ENCODE measurements around the gene MCM5. TPM values are rescaled to one million over a fixed set of nuclear protein-coding genes. Genes with fewer than 3 reads are reported as not detected.

The MCM5 gene
- total RNA-seq, 1 donor from 2014 or later, result 25.7 TPM

DNA sequence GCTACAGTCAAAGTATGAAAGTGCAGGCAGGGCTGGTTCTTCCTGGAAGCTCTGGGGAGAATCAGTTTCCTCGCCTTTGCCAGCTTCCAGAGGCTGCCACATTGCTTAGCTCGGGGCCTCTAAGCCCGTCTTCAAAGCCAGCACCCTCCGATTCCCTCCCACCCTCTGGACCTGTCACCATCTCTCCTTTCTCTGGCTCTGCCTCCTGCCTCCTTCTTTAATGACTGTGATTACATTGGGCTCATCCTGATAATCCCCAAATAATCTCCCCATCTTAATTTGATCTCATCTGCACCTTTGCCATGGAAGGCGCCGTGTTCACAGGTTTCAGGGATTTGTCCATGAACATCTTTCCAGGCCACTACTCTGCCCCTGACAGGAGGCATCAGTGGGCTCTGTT is 42.5 kb downstream of the MCM5 start:
- Histone ChIP-seq H3K27ac (no peak overlapping the region), H3K9me3 (no peaks in the 10 kb centered on the region), H3K4me3 (no peak overlapping the region), H3K4me1 (no peaks in the 10 kb centered on the region), H3K36me3 (no peaks in the 10 kb centered on the region), H3K27me3 (ENCODE audit: low read depth) (no peaks in the 10 kb centered on the region)
- DNase-seq (no peak), ATAC-seq (no peak)
- intact Hi-C loops (cut with DNase I), result no loop called here
- TF ChIP-seq, protein P1, sequence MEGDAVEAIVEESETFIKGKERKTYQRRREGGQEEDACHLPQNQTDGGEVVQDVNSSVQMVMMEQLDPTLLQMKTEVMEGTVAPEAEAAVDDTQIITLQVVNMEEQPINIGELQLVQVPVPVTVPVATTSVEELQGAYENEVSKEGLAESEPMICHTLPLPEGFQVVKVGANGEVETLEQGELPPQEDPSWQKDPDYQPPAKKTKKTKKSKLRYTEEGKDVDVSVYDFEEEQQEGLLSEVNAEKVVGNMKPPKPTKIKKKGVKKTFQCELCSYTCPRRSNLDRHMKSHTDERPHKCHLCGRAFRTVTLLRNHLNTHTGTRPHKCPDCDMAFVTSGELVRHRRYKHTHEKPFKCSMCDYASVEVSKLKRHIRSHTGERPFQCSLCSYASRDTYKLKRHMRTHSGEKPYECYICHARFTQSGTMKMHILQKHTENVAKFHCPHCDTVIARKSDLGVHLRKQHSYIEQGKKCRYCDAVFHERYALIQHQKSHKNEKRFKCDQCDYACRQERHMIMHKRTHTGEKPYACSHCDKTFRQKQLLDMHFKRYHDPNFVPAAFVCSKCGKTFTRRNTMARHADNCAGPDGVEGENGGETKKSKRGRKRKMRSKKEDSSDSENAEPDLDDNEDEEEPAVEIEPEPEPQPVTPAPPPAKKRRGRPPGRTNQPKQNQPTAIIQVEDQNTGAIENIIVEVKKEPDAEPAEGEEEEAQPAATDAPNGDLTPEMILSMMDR (IDR thresholded peaks at IDR 0.05), result no peak

DNA sequence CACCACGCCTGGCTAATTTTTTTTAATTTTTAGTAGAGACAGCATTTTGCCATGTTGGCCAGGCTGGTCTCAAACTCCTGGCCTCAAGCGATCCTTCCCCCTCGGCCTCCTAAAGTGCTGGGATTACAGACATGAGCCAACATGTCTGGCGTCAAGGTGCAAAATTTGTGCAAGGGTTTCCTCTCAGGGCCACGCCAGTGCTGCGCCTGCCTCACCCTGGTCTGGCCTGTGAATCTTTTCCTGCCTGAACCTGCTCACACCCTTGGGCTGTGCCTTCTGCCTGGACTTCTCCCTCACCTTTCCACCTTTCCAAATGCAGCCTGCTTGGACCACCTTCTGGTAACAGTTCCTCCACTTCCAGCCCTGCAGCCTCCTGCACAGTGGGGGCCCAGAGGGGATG is 43.4 kb downstream of the MCM5 start:
- H3K4me1 ChIP-seq, result peaks cover 5% of the 10 kb centered on the region
- no peaks in the 10 kb centered on the region for H3K27me3 ChIP-seq (ENCODE audit: low read depth)
- H3K36me3 ChIP-seq, result no peaks in the 10 kb centered on the region
- TF ChIP-seq, protein P1 (IDR thresholded peaks at IDR 0.05), result no peak
- H3K9me3 ChIP-seq, result no peaks in the 10 kb centered on the region
- intact Hi-C loops (cut with DNase I), result no loop called here
- no peak for ATAC-seq
- no peak for DNase-seq
- H3K4me3 ChIP-seq, result no peak overlapping the region
- H3K27ac ChIP-seq, result no peak overlapping the region

DNA sequence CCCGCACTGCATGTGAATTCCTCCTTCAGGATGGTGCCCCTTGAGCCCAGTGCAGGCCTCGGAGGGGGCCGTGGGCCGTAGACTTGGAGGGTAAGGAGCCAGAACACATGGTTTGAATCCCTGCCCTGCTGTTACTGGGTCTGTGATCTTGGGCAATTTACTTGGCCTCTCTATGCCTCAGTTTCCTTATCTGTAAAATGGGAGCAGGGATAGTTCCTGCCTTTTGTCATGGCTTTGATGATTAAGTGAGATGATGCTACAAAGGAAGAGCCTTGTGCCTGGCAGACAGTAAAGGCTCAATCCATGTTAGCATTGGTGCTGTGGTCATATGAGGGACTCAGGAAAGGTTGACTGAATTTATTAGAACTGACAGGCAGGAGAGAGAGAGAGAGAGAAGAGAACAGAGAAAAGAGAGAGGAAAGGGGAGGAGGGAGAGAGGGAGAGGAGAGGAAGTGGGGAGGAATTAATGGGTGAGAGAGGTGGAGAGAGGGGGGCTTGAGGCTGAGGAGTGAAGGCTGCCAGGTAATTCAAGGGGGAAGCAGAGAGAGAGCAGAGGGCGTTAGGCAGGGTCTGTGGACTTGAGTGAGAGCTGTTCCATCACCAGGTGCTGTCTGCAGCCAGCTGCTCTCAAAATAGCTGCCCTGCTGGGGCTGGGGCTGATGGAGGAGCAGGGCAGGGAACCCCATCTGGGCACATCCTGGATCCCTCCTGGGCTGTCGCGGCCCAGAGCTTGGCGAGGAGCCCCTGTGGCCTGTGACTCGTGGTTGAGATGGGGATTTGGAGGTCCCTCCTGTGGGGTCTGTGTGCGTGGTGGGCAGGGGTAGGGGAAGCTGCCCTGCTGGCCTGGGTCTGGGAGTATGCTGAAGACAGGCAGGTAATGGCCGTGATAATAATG is 44.1 kb downstream of the MCM5 start:
- TF ChIP-seq, protein P1 (IDR thresholded peaks at IDR 0.05), result no peak
- no peak for ATAC-seq
- intact Hi-C loops (cut with DNase I), result no loop called here
- Histone ChIP-seq H3K4me3 (no peak overlapping the region), H3K27me3 (ENCODE audit: low read depth) (no peaks in the 10 kb centered on the region), H3K27ac (no peak overlapping the region), H3K36me3 (no peaks in the 10 kb centered on the region), H3K9me3 (no peaks in the 10 kb centered on the region), H3K4me1 (peaks cover 5% of the 10 kb centered on the region)
- no peak for DNase-seq

DNA sequence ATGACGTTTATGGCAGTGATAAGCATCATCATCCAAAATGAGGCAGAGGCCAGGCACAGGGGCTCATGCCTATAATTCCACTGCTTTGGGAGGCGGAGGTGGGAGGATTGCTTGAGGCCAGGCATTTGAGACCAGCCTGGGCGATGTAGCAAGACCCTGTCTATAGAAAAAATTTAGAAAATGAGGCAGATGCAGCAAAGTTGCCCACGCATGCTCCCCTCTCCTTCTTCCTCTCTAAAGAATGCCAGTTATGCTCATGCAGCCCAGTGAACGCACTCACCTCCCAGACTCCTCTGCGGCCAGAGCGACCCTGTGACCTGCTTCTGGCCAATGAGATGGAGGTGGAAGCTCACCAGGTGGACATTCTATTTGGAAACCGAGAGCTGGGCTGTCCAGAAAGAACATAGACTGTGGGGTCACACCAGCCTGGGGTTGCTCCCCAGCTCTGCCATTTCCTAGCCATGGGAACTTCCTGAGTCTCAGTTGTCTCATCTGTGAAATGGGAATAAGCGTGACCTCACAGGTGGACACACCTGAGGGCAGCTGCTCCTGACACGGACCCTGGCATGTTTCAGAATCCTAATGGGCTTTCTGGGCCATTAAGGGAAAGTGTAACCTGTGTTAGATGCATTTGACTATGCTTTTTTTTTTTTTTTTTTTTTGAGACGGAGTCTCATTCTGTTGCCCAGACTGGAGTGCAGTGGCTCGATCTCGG is 44.9 kb downstream of the MCM5 start:
- Histone ChIP-seq H3K9me3 (no peaks in the 10 kb centered on the region), H3K4me3 (no peak overlapping the region), H3K27ac (no peak overlapping the region), H3K4me1 (peaks cover 5% of the 10 kb centered on the region), H3K36me3 (no peaks in the 10 kb centered on the region), H3K27me3 (ENCODE audit: low read depth) (no peaks in the 10 kb centered on the region)
- intact Hi-C loops (cut with DNase I), result no loop called here
- DNase-seq (no peak), ATAC-seq (no peak)
- TF ChIP-seq, protein P1 (IDR thresholded peaks at IDR 0.05), result no peak

DNA sequence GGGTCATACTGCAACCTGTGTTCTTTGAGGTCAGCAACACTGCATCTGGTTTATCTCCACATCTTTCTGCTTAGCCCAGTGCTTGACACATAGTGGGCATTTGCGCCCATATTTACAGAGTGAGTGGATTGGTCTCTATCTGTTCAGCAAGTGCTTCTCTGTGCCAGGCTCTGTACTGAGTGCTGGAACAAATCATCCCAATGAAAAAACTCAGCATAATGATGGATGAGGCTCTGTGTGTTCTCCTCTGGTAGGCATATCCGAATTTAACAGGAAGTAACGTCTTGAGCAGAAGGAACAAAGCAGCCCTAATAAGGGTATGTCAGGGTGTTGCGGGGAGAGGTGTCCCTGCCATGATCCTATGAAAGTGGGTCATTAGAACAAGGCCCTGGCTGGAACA is 46.0 kb downstream of the MCM5 start:
- Histone ChIP-seq H3K27ac (no peak overlapping the region), H3K4me3 (no peak overlapping the region), H3K9me3 (no peaks in the 10 kb centered on the region), H3K36me3 (no peaks in the 10 kb centered on the region), H3K4me1 (peaks cover 5% of the 10 kb centered on the region), H3K27me3 (ENCODE audit: low read depth) (no peaks in the 10 kb centered on the region)
- TF ChIP-seq, protein P1 (IDR thresholded peaks at IDR 0.05), result no peak
- ATAC-seq, result no peak
- no peak for DNase-seq
- intact Hi-C loops (cut with DNase I), result no loop called here

Measured in lower lobe of right lung (tissue), 2 donors.